Adrenal gland (tissue), 12 donors: ENCODE results near the gene DKC1. TPM values are rescaled to one million over a fixed set of nuclear protein-coding genes. Genes with fewer than 3 reads are reported as not detected.

ENCODE experiments used
- DNase-seq, 7 donors: peaks; one replicate each; pipeline ENCODE4 v3.0.0-alpha.2; 2019 to 2020
- H3K27ac ChIP-seq, 5 donors: fragments of 200-600 bp; sonication (generic) in 4 of 5; 1 replicate in 3 of 5; 2 replicates in 2 of 5; pipeline versions ENCODE4 v1.5.1 to v1.8.0; 2016 to 2020; ENCODE audit warnings: mild to moderate bottlenecking in 1 of 5
- H3K27me3 ChIP-seq: fragments of 200-600 bp; 2 replicates; pipeline ENCODE4 v1.8.0; 2021
- H3K36me3 ChIP-seq, 2 donors: fragments of 200-600 bp; replicated peaks in 1 of 2; 1 replicate in 1 of 2; 2 replicates in 1 of 2; pipeline versions ENCODE4 v1.5.1 to v1.8.0; 2018 to 2022
- H3K4me1 ChIP-seq, 2 donors: fragments of 200-600 bp; replicated peaks in 1 of 2; 1 replicate in 1 of 2; 2 replicates in 1 of 2; pipeline versions ENCODE4 v1.5.1 to v1.8.0; 2018 to 2021
- H3K4me3 ChIP-seq, 4 donors: fragments of 200-600 bp; sonication (generic) in 3 of 4; one replicate each; pipeline ENCODE4 v1.5.1; 2016 to 2018
- H3K9me3 ChIP-seq, 3 donors: fragments of 200-600 bp; sonication (generic) in 1 of 3; replicated peaks in 1 of 3; 1 replicate in 2 of 3; 2 replicates in 1 of 3; pipeline versions ENCODE4 v1.5.1 to v1.8.0; 2016 to 2021
- CTCF ChIP-seq, 6 experiments: fragments of 450-650 bp in 4 of 6; fragments of 200-600 bp in 2 of 6; sonication (generic) in 1 of 6; IDR thresholded peaks; 1 replicate in 5 of 6; 2 replicates in 1 of 6; pipeline versions ENCODE4 v1.5.1 to v1.8.0; 2016 to 2021; ENCODE audit warnings: antibody characterized with exemption in 6 of 6, mild to moderate bottlenecking in 2 of 6, moderate library complexity in 1 of 6
- POLR2A ChIP-seq, 2 donors: fragments of 450-650 bp; IDR thresholded peaks; one replicate each; pipeline ENCODE4 v1.6.1; 2017; ENCODE audit warnings: antibody characterized with exemption in 2 of 2, mild to moderate bottlenecking in 2 of 2, moderate library complexity in 1 of 2
- WGBS, 4 donors: extraction: QIAGEN DNeasy Blood & Tissue Kit in 2 of 4; methylation state at CpG; one replicate each; pipeline versions ENCODE4 v1.1.5 to v1.1.7; 2013 to 2017; 5-methylcytosine and 5-hydroxymethylcytosine counted together
- intact Hi-C, 2 donors: fragments of 100-400 bp; cut with DNase I; formaldehyde crosslinking; loops; one replicate each; pipeline versions ENCODE4 v1.14.1 to v1.15.0; 2022 to 2023
- polyA plus RNA-seq, 3 donors: library from polyadenylated mRNA; stranded (reverse); fragments of 200-250 nt in 2 of 3; fragments of 350-450 nt in 1 of 3; fragmentation: Illumina TruSeq in 1 of 3; extraction: RNeasy Lipid Tissue Mini Kit (QIAGEN cat#74804) in 1 of 3; gene quantifications; one replicate each; pipeline ENCODE4 v1.2.3, GENCODE V29; 2013 to 2014
- total RNA-seq, 9 donors: library from RNA; depleted of rRNA in 4 of 9; stranded (reverse); fragments of >200 nt in 4 of 9; fragments of 120-200 nt in 1 of 9; fragmentation: NEBNext Ultra II Directional in 1 of 9; extraction: Animal tissue kit (Norgen Biotek cat#: 25700) in 1 of 9; gene quantifications; one replicate each; pipeline versions ENCODE4 v1.1.0 to v1.2.4, GENCODE V29; 2013 to 2023
- donor health status: healthy with polysubstance abuse.
- donor health status: Bipolar disorder and iron deficiency.
- donor health status: DM: yes; HTN: yes; CAD: no.
- donor health status: DM: no; HTN: no; CAD: no.
- donor health status: DM: no; HTN: no; CAD: no.
- donor health status: DM: yes; HTN: yes; CAD: no.

DKC1 gene
- total and polyA plus RNA-seq, 12 donors, result 20.2 to 111 (median 31.5) TPM

- WGBS, 4 donors, result 10 to 34% (median 23%) methylated on average over 3 to 17 of the region's 20 CpGs
- H3K27ac ChIP-seq, result peak overlapping the region in 2 of 5 donors; percentile 31 to 85
- H3K9me3 ChIP-seq, result no peaks in the 10 kb centered on the region
- TF ChIP-seq CTCF (IDR thresholded peaks at IDR 0.05), result no peak
- TF ChIP-seq POLR2A (IDR thresholded peaks at IDR 0.05), result no peak
- intact Hi-C loops, result no loop called here
- no peak for DNase-seq
- no peaks in the 10 kb centered on the region for H3K27me3 ChIP-seq
- no peaks in the 10 kb centered on the region for H3K36me3 ChIP-seq
- H3K4me1 ChIP-seq, result no peaks in the 10 kb centered on the region
- peak overlapping the region in 2 of 4 donors; percentile 17 to 59 for H3K4me3 ChIP-seq
These were observed 11.4 kb upstream of the DKC1 start for GRCh38 chrX:154751203-154751668.

- intact Hi-C loops, result no loop called here
- no peak for DNase-seq
- H3K27me3 ChIP-seq, result no peaks in the 10 kb centered on the region
- no peaks in the 10 kb centered on the region for H3K4me1 ChIP-seq
- H3K27ac ChIP-seq, result peak overlapping the region in 1 of 5 donors; percentile 31
- no peaks in the 10 kb centered on the region for H3K36me3 ChIP-seq
- no peaks in the 10 kb centered on the region for H3K9me3 ChIP-seq
- H3K4me3 ChIP-seq, result no peak overlapping the region
- 39 to 61% (median 60%) methylated on average over 5 to 9 of the region's 9 CpGs for WGBS, 4 donors
- TF ChIP-seq POLR2A (IDR thresholded peaks at IDR 0.05) (no peak), CTCF (IDR thresholded peaks at IDR 0.05) (no peak)
These were observed 10.9 kb upstream of the DKC1 start for GRCh38 chrX:154751669-154752271.

- no peak for DNase-seq
- intact Hi-C loops, result no loop called here
- no peaks in the 10 kb centered on the region for H3K9me3 ChIP-seq
- no peaks in the 10 kb centered on the region for H3K4me1 ChIP-seq
- no peak overlapping the region for H3K4me3 ChIP-seq
- TF ChIP-seq CTCF (IDR thresholded peaks at IDR 0.05) (no peak), POLR2A (IDR thresholded peaks at IDR 0.05) (no peak)
- H3K27me3 ChIP-seq, result no peaks in the 10 kb centered on the region
- no peaks in the 10 kb centered on the region for H3K36me3 ChIP-seq
- WGBS, 4 donors, result 65 to 83% (median 66%) methylated on average over 4 of the region's 4 CpGs; no CpG with 5 or more reads in 1 of the 4 donors
- H3K27ac ChIP-seq, result no peak overlapping the region
These were observed 4.0 kb upstream of the DKC1 start for GRCh38 chrX:154758696-154759095.

GRCh38 chrX:154761977-154762536, 607 bp upstream of the DKC1 start:
- Histone ChIP-seq H3K4me3 (peak overlapping the region in 1 of 4 donors; percentile 79), H3K4me1 (peaks cover 0 to 6% of the 10 kb centered on the region in 2 donors), H3K9me3 (no peaks in the 10 kb centered on the region), H3K36me3 (peaks cover 0 to 17% of the 10 kb centered on the region in 2 donors), H3K27me3 (no peaks in the 10 kb centered on the region), H3K27ac (peak overlapping the region in 3 of 5 donors; percentile 38 to 83 (median 53))
- 4 to 38% (median 22%) methylated on average over 10 to 11 of the region's 11 CpGs for WGBS, 4 donors
- peak in 5 of 7 donors; percentile 29 to 77 (median 51) for DNase-seq
- TF ChIP-seq POLR2A (IDR thresholded peaks at IDR 0.05), result no peak
- TF ChIP-seq CTCF (IDR thresholded peaks at IDR 0.05), result no peak
- intact Hi-C loops, result no loop called here
